ENCODE results near the gene REEP3.

- TF ChIP-seq SP2 (tag by site-specific recombination; IDR thresholded peaks at IDR 0.05) (no peak), ZFP37 (tag by site-specific recombination; IDR thresholded peaks at IDR 0.05) (no peak), ZNF23 (tag by site-specific recombination; IDR thresholded peaks at IDR 0.05; ENCODE audit: borderline replicate concordance) (no peak), CTCF (tag by site-specific recombination; IDR thresholded peaks at IDR 0.05) (no peak), SP7 (tag by site-specific recombination; IDR thresholded peaks at IDR 0.05) (no peak), ZNF416 (tag by site-specific recombination; IDR thresholded peaks at IDR 0.05) (no peak), ZNF302 (tag by site-specific recombination; IDR thresholded peaks at IDR 0.05; ENCODE audit: low read depth) (no peak)
- TF ChIP-seq, protein P1, sequence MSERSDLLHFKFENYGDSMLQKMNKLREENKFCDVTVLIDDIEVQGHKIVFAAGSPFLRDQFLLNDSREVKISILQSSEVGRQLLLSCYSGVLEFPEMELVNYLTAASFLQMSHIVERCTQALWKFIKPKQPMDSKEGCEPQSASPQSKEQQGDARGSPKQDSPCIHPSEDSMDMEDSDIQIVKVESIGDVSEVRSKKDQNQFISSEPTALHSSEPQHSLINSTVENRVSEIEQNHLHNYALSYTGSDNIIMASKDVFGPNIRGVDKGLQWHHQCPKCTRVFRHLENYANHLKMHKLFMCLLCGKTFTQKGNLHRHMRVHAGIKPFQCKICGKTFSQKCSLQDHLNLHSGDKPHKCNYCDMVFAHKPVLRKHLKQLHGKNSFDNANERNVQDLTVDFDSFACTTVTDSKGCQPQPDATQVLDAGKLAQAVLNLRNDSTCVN (tag by site-specific recombination; optimal IDR thresholded peaks at IDR 0.05): no peak
Observed at GRCh38 chr10:63518690-63519288, 2.4 kb upstream of the REEP3 start.
